Fibroblast of lung (primary cell): Measurements from ENCODE around the gene NIT2.

Experiments used
- EZH2 ChIP-seq: IDR thresholded peaks from 2 replicates; pipeline ENCODE4 v1.5.1; 2012; ENCODE audit warnings: low read length, control low read depth, mild to moderate bottlenecking; ENCODE audit errors: missing control alignments
- TF ChIP-seq, protein P1 (sequence below), 2 donors: IDR thresholded peaks in 1 of 2; conservative IDR thresholded peaks in 1 of 2; 1 replicate in 1 of 2; 2 replicates in 1 of 2; pipeline ENCODE4 v1.5.1; 2011 to 2012; ENCODE audit warnings: low read length in 2 of 2, control low read depth in 1 of 2, inconsistent platforms in 1 of 2, low read depth in 1 of 2, mild to moderate bottlenecking in 1 of 2

DNA sequence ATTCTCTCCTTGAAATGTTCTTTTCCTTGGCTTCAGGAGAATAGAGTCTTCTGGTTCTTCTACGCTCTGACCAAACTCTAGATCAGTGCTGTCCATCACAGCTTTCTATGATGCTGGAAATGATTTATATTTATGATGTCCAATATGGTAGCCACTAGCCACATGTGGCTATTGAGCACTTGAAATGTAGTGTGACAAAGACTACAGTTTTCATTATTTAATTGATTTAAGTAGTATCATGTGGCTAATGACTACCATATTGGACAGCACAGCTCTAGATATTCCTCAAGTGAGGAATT lies 69.6 kb downstream of the NIT2 start:
- TF ChIP-seq, protein P1, sequence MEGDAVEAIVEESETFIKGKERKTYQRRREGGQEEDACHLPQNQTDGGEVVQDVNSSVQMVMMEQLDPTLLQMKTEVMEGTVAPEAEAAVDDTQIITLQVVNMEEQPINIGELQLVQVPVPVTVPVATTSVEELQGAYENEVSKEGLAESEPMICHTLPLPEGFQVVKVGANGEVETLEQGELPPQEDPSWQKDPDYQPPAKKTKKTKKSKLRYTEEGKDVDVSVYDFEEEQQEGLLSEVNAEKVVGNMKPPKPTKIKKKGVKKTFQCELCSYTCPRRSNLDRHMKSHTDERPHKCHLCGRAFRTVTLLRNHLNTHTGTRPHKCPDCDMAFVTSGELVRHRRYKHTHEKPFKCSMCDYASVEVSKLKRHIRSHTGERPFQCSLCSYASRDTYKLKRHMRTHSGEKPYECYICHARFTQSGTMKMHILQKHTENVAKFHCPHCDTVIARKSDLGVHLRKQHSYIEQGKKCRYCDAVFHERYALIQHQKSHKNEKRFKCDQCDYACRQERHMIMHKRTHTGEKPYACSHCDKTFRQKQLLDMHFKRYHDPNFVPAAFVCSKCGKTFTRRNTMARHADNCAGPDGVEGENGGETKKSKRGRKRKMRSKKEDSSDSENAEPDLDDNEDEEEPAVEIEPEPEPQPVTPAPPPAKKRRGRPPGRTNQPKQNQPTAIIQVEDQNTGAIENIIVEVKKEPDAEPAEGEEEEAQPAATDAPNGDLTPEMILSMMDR (conservative IDR thresholded peaks at IDR 0.05 in 1 of 2, IDR thresholded peaks at IDR 0.05 in 1 of 2; ENCODE audit: low read depth in 1 of 2, low read length in 2 of 2), result no peak
- TF ChIP-seq EZH2, result no peak
